Fibroblast of skin of scalp (primary cell): Measurements from ENCODE around the gene AURKB.
"Not testable (repeated sequence)": the region's sequence is repeated elsewhere in the genome, so short reads cannot be mapped to it uniquely, and the experiment has no call there.

Experiments used
- DNase-seq: peaks from one replicate; pipeline ENCODE4 v3.0.0-alpha.2; 2013

Gene AURKB

GRCh38 chr17:8187517-8188262 lies 22.7 kb downstream of the AURKB start:
- DNase-seq = peak; percentile 100

DNA sequence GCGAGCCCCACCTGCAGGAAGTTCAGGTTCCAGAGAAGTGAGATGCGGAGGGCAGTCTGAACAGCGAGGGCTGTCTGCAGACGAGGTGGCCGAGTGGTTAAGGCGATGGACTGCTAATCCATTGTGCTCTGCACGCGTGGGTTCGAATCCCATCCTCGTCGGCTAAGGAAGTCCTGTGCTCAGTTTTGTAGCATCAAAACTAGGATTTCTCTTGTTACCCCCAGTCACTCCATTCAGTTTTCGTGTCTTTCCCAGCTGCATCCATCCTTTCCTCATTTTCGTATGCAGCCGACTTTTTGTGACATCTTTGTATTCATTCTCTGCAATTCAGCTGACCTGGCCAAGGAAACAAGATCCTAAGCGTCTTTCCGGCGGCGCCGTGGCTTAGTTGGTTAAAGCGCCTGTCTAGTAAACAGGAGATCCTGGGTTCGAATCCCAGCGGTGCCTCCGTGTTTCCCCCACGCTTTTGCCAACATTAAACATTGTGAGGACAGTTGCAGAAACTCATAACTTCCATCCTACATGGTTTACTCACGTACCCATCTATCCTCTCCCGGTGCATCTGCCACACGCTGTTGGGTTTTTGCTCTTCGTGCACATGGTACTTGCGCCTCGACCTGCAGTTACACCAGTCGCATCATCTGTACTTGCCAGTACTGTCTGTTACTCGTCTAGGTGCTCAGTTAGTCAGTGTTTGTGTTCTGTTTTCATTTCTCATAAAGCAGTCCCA lies 23.4 kb downstream of the AURKB start:
- peak; percentile 98 for DNase-seq

DNA sequence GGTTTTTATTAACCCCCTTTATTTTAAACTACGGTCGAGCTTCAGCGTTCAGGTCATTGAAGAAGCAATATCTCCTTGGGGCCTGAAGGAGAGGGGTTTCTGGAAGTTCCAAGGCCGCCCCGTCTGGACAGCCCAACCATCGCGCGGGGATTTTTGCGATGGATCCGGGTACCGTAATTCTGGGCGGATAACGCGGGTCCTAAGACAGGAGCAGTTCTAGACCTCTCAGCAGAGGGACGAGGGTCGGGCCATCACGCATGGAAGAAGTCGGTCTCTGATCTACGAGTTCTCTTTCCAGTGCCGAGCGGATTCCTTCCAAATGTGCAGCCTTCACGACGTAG lies 24.0 kb downstream of the AURKB start:
- DNase-seq = no peak

DNA sequence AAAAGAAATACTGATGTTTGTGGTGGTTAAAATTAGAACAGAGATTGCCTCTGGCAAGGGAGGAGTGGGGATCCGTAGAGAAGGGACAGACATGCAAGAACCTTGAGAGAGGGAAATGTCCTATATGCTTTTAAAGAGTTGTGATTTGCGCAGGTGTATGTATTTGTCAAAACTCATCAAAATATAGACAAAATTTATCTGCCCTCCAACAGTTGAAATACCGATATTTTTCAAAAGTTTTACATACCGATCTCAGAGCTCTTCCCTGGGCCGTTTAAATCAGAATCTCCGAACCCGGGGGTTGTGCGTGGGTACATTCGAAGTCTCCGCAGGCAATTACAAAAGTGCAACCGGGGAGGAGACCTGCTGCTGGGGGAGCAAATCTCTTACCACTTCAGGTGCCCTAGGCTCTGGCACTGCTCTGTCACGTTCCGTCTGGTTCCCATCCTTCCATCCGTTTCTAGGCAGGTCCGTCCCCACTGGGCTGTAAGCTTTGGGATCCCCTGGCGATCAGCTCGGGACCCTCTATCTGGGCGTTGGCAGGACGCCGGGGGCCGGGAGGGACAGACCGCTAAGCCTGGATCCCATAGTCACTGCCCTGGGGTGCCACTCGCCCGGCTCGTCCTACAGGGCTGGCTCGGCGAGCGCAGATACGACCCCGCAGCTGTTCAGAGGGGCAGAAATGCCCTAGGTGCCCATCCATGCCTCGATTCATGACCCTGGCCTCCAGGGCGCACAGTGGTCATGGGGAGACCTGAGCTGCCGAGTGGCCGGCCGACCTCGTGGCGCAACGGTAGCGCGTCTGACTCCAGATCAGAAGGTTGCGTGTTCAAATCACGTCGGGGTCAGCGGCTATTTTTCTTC lies 24.6 kb downstream of the AURKB start:
- DNase-seq = peak; percentile 80

GRCh38 chr17:8176998-8177731 lies 33.2 kb downstream of the AURKB start:
- no peak for DNase-seq

DNA sequence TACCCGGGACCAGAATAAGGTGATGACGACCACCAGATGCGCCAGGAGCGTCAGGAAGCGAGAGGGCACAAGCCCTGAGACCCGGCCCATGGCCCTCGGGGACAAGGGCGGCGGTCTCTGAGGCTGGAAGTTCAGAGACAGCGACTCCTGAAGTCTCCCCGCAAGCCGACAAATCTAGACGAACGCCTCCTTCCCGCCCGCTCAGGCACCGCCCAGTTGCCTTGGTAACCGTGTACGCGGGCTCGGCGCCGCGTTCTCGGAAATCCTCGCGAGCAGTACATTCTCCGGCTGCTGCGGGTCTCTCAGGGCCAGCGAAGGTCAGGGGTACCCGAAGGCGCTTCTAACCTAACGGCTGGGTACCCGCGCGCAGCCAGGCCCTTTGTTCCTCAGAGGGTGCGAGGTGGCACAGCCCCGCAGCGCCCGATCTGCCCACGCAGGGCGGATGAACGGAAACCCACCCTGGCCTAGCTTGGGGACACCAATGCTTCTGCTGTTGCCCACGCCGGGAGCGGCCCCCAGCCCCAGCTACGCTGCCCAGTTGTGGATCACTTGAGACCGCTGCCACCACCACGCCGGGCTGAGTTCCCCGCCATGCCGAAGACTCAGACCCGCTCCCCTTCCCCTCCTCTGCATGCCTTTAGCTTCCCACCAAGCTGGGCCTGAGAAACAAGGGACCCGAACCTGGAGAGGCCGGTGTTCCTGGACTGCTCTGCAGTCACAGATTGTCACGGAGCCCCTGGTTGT lies 34.0 kb downstream of the AURKB start, which contains the start of gene TMEM107:
Gene TMEM107, minus strand, starts transcription at position 184 of the 744 bp plus-strand sequence. Its CDS starts 94 bp downstream, at position 90.
- peak; percentile 85 for DNase-seq

DNA sequence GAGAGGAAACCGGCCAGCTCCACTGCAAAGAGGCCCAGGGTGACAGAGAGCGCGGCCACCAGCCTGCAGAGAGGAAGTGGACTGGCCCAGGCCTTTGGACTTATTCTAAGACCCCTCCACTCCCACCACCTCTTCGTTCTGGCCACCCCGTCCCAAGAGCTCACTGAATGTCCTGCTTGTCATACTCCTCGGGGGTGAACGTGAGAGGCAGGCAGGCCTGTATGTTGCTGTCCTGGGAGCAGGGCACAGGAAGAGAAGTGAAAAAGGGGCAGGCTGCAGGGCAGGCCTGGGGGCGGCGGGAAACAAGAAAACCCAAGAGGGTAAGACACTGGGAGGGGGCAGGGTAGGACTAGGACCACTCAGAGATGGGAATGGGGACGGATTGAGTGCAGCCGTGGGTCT lies 34.6 kb downstream of the AURKB start:
- DNase-seq = no peak

DNA sequence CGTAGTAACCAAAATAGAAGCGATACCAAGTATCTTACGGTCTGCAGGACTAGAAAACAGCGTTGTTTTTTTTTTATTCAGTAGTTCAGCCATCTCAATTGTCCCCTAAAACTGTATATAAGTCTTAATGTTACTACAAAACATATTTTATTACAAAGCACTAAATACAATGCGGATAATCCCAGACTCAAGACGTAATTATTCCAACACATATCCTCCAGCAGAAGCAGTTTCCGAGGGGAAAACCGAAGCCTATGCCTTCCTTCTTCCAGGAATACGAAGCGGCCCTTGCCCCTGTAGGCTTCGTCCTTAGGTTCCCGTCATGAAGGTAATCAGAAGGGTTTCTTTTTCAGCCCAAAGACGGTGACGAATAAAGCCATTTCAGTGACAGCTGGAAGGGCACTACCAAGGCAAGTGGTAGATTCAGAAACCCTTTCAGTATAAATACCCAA lies 36.5 kb downstream of the AURKB start:
- no peak for DNase-seq

GRCh38 chr17:8173056-8173870 lies 37.1 kb downstream of the AURKB start:
- peak; percentile 99 for DNase-seq

DNA sequence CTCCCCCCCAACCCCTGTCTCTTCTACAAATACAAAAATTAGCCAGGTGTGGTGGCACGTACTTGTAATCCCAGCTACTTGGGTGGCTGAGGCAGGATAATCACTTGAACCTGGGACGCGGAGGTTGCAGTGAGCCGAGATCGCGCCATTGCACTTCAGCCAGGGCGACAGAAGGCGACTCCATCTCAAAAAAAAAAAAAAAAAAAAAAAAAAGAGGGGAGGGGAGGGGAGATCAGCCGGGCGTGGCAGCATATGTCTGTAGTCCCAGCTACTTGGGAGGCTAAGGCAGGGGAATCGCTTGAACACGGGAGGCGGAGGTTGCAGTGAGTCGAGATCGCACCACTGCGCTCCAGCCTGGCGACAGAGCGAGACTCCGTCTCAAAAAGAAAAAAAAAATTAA lies 40.2 kb downstream of the AURKB start:
- not testable (repeated sequence) for DNase-seq

- no peak for DNase-seq
These were observed 42.8 kb downstream of the AURKB start for GRCh38 chr17:8167526-8167925.

DNA sequence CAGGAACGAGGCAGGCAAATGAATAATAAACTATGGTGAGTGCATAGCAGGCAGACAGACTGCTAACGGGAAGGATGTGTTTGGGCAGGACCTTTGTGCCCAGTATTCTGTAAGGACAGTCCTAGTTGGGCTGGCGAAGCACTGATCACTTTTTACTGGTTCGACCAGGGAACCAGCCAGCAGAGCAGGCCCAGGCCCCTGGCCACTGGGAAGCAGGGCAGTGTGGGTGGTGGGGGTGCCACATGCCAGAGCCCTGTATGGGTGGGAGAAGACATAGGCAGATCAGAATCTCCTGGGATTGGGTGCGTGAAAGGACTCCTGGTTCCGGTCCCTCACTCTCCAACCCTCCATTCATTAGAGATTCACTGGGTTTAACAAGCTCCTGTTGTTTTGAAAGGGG lies 43.6 kb downstream of the AURKB start:
- no peak for DNase-seq

GRCh38 chr17:8164815-8165131 lies 45.6 kb downstream of the AURKB start:
- DNase-seq = no peak

DNA sequence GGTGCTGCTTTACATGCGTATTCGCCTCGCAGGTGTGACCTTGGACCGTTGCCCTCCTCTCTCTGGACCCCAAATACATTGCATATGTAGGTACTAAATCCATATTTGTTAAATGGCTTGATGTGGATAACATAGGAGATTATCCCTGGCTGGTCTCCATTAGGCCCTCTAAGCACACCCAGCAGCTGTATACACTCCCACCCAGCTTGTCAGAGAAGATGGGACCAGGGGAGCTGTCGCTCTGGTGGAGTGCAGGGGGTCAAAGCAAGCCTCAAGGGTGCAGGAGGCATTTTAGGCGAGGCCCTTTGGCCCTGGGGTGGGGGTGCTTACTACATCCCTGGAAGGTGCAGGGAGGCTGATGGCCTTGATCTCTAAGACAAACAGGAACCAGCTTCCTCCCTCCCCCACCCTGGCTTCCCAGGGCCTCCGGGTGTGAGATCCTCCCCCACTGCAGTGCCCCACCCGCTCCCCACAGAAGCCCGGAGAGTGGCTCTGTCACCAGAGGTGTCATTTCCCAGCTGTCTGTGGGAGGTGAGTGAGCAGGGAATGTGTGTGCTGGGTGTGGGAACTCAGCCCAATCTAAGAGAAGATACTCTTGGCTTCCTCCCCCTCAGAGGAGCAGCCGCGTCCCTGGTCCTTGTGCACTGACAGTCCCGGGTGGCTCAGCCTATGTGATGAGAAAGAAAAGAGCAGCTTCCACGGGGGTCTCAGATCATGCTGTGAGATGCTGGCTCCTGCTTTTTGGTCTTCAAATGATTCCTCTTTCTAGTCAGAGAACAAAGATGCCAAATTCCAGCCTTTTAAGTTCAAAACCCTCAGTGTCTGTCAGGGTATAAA lies 46.2 kb downstream of the AURKB start:
- peak; percentile 74 for DNase-seq

GRCh38 chr17:8162997-8163977 lies 47.1 kb downstream of the AURKB start:
- no peak for DNase-seq

DNA sequence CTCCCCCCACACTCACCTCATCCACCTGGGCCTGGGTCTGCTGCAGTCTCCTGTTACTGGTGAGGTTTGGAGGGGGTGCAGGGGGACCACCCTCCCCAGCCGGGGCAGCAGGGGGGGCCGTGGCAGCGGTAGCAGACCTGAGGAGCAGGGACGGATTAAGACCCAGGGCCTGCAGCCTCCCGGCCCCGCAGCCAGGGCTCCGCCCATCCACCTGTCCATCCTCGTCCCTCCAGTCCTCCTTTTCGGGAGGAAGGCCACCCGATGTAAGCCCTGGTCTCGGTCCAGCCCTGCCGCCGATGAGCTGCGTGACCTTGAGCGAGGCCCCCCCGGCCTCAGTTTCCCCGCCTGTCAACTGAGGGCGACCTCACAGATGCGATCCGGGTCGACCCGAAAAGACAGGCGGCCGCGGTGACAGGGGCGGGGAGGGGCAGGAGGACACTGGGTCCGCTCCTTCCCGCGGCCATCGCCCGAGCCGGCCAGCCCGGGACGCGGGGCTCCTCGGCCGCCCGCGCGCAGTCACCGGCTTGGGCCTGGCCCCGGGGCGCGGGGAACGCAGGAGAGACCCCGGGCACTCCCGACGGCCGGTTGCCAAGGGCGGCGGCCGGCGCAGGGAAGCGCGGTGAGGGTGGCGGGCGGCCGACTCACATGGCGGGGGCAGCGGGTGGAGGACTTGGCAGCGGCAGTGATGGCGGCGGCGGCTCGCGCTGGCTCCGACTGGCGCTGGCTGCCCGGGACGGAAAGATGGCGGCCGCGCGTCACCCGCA lies 48.0 kb downstream of the AURKB start, which contains the start of gene VAMP2:
Gene VAMP2, minus strand, starts transcription at position 716 of the 764 bp plus-strand sequence. Its CDS starts 69 bp downstream, at position 647.
- peak; percentile 77 for DNase-seq
